SK-N-MC (cell line): ENCODE results near the gene CDH4.

ENCODE experiments used
- EZH2 ChIP-seq: fragments of 200-600 bp; sonication (generic); IDR thresholded peaks from one replicate; pipeline ENCODE4 v1.6.1; 2017; ENCODE audit warnings: antibody characterized with exemption
- POLR2AphosphoS5 ChIP-seq: IDR thresholded peaks from 2 replicates; pipeline ENCODE4 v1.6.1; 2012; ENCODE audit warnings: mild to moderate bottlenecking, low read depth, low read length, borderline replicate concordance

DNA sequence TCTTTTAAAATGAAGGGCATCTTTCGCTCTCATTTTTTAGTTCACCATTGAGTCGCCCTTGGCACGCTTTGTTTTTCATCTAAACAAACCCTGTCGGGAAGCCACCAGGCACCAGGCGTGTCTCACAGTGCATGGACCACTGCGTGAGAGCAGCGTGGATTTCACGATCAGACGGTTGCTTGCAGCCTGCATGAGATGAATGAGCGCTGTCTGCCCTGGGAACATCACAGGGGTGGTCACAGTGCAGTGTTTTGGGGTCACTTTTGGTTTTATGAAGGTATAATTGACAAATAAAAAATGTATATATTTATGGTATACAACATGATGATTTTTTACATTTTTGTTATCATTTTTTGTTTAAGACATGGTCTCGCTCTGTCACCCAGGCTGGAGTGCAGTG is 61.3 kb downstream of the CDH4 start:
- TF ChIP-seq EZH2 (no peak), POLR2AphosphoS5 (no peak)
